Measurements from ENCODE around the gene CDK5RAP1.

GRCh38 chr20:33333616-33334015, 67.7 kb downstream of the CDK5RAP1 start:
- TF ChIP-seq, protein P1, sequence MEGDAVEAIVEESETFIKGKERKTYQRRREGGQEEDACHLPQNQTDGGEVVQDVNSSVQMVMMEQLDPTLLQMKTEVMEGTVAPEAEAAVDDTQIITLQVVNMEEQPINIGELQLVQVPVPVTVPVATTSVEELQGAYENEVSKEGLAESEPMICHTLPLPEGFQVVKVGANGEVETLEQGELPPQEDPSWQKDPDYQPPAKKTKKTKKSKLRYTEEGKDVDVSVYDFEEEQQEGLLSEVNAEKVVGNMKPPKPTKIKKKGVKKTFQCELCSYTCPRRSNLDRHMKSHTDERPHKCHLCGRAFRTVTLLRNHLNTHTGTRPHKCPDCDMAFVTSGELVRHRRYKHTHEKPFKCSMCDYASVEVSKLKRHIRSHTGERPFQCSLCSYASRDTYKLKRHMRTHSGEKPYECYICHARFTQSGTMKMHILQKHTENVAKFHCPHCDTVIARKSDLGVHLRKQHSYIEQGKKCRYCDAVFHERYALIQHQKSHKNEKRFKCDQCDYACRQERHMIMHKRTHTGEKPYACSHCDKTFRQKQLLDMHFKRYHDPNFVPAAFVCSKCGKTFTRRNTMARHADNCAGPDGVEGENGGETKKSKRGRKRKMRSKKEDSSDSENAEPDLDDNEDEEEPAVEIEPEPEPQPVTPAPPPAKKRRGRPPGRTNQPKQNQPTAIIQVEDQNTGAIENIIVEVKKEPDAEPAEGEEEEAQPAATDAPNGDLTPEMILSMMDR (IDR thresholded peaks at IDR 0.05): no peak
- TF ChIP-seq POLR2A (IDR thresholded peaks at IDR 0.05): no peak
